Activated naive CD8-positive, alpha-beta T cell treated with anti-CD3 and anti-CD28 coated beads, Interleukin-2, amount 10 ng/mL, durations not matched to agents 7 days and 5 days (primary cell): ENCODE measurements around the gene ABCE1. TPM values are rescaled to one million over a fixed set of nuclear protein-coding genes. Genes with fewer than 3 reads are reported as not detected.

ENCODE experiments used
- ATAC-seq: fragments of 150-1000 bp; cut with Tn5 transposase; one replicate; pipeline ENCODE4 v1.10.0; 2021; ENCODE audit warnings: low read depth, moderate library complexity
- POLR2A ChIA-PET: fragments of 350-600 bp; sonication (Branson Sonifier 250); formaldehyde crosslinking; loops from one replicate; lab custom pipeline; 2021; ENCODE audit warnings: antibody characterized with exemption; lab: Charles Lee
- DNase-seq: peaks from one replicate; pipeline ENCODE4 v3.0.0; 2021
- H3K27ac Mint-ChIP-seq: one replicate; pipeline ENCODE4 v1.8.0; 2022; ENCODE audit warnings: mild to moderate bottlenecking, mixed read lengths
- H3K27me3 Mint-ChIP-seq: one replicate; pipeline ENCODE4 v1.8.0; 2022; ENCODE audit warnings: mild to moderate bottlenecking, moderate library complexity, mixed read lengths
- H3K36me3 Mint-ChIP-seq: one replicate; pipeline ENCODE4 v1.8.0; 2021; ENCODE audit warnings: mild to moderate bottlenecking, mixed read lengths
- H3K4me1 Mint-ChIP-seq: one replicate; pipeline ENCODE4 v1.8.0; 2021; ENCODE audit warnings: mixed read lengths
- H3K4me3 Mint-ChIP-seq: one replicate; pipeline ENCODE4 v1.8.0; 2022; ENCODE audit warnings: mild to moderate bottlenecking, moderate library complexity, mixed read lengths
- H3K9me3 Mint-ChIP-seq: one replicate; pipeline ENCODE4 v1.8.0; 2021; ENCODE audit warnings: mixed read lengths
- total RNA-seq, 2 experiments: library from RNA; stranded (reverse); gene quantifications; one replicate each; pipeline ENCODE4 v1.2.3, GENCODE V29; 2021

The ABCE1 gene
- total RNA-seq, 2 experiments from 2014 or later, result 57.5 to 59.3 TPM

- H3K9me3 Mint-ChIP-seq, result peaks cover 9% of the 10 kb centered on the region
- H3K4me3 Mint-ChIP-seq, result no peak overlapping the region
- H3K4me1 Mint-ChIP-seq, result peaks cover 13% of the 10 kb centered on the region
- H3K27me3 Mint-ChIP-seq, result no peaks in the 10 kb centered on the region
- no peak overlapping the region for H3K27ac Mint-ChIP-seq
- DNase-seq (no peak), ATAC-seq (no peak)
- POLR2A ChIA-PET, result no interaction called here
- peaks cover 50% of the 10 kb centered on the region for H3K36me3 Mint-ChIP-seq
These were observed 16.4 kb upstream of the ABCE1 start for GRCh38 chr4:145081756-145082155.

GRCh38 chr4:145083891-145084605, 14.1 kb upstream of the ABCE1 start:
- Mint-ChIP-seq H3K27ac (no peak overlapping the region), H3K27me3 (no peaks in the 10 kb centered on the region), H3K36me3 (peaks cover 45% of the 10 kb centered on the region), H3K4me1 (peaks cover 14% of the 10 kb centered on the region), H3K9me3 (no peaks in the 10 kb centered on the region), H3K4me3 (no peak overlapping the region)
- DNase-seq, result no peak
- POLR2A ChIA-PET, result interaction anchor here (1.4 kb wide), 1 partner anchor 14 kb away, joined by 4 read pairs; the partner anchor contains the start of genes ABCE1 and ANAPC10
- no peak for ATAC-seq

GRCh38 chr4:145090380-145090779, 7.7 kb upstream of the ABCE1 start:
- Mint-ChIP-seq H3K27ac (no peak overlapping the region), H3K4me1 (peaks cover 19% of the 10 kb centered on the region), H3K27me3 (no peaks in the 10 kb centered on the region), H3K36me3 (peaks cover 69% of the 10 kb centered on the region), H3K9me3 (no peaks in the 10 kb centered on the region), H3K4me3 (no peak overlapping the region)
- DNase-seq, result no peak
- ATAC-seq, result no peak
- POLR2A ChIA-PET, result no interaction called here

- POLR2A ChIA-PET, result no interaction called here
- Mint-ChIP-seq H3K27me3 (no peaks in the 10 kb centered on the region), H3K36me3 (peaks cover 55% of the 10 kb centered on the region), H3K27ac (no peak overlapping the region), H3K4me3 (no peak overlapping the region), H3K4me1 (peaks cover 16% of the 10 kb centered on the region), H3K9me3 (no peaks in the 10 kb centered on the region)
- DNase-seq (no peak), ATAC-seq (no peak)
These were observed 4.5 kb upstream of the ABCE1 start for GRCh38 chr4:145093638-145094037.

- Mint-ChIP-seq H3K27ac (peak overlapping the region; percentile 98), H3K4me3 (peak overlapping the region; percentile 97), H3K9me3 (no peaks in the 10 kb centered on the region), H3K4me1 (peaks cover 11% of the 10 kb centered on the region), H3K27me3 (no peaks in the 10 kb centered on the region), H3K36me3 (peaks cover 28% of the 10 kb centered on the region)
- POLR2A ChIA-PET, result interaction anchor here (0.7 to 3.3 kb wide), 9 partner anchors 12 to 82 kb away, joined by 3 to 42 read pairs (median 4); partner anchors contain the start of gene OTUD4
- no peak for ATAC-seq
- DNase-seq, result no peak
These were observed 735 bp upstream of the ABCE1 start for GRCh38 chr4:145097331-145097820.

- no peaks in the 10 kb centered on the region for H3K27me3 Mint-ChIP-seq
- no peaks in the 10 kb centered on the region for H3K9me3 Mint-ChIP-seq
- ATAC-seq (peak; percentile 38), DNase-seq (no peak)
- H3K4me1 Mint-ChIP-seq, result peaks cover 12% of the 10 kb centered on the region
- POLR2A ChIA-PET, result interaction anchor here (1.0 to 3.3 kb wide), 7 partner anchors 11 to 81 kb away, joined by 4 to 42 read pairs (median 5); partner anchors contain the start of gene OTUD4
- H3K36me3 Mint-ChIP-seq, result peaks cover 17% of the 10 kb centered on the region
- peak overlapping the region; percentile 98 for H3K27ac Mint-ChIP-seq
- peak overlapping the region; percentile 97 for H3K4me3 Mint-ChIP-seq
These were observed 545 bp downstream of the ABCE1 start for GRCh38 chr4:145098675-145099037.

GRCh38 chr4:145099653-145100052, 1.5 kb downstream of the ABCE1 start:
- Mint-ChIP-seq H3K4me3 (peak overlapping the region; percentile 97), H3K36me3 (peaks cover 7% of the 10 kb centered on the region), H3K27me3 (no peaks in the 10 kb centered on the region), H3K4me1 (peaks cover 13% of the 10 kb centered on the region), H3K9me3 (no peaks in the 10 kb centered on the region), H3K27ac (peak overlapping the region; percentile 47)
- POLR2A ChIA-PET, result interaction anchor here (1.0 to 3.3 kb wide), 2 partner anchors 10 to 80 kb away, joined by 4 to 42 read pairs; partner anchors contain the start of gene OTUD4
- no peak for ATAC-seq
- DNase-seq, result no peak

GRCh38 chr4:145101091-145101490, 3.0 kb downstream of the ABCE1 start:
- POLR2A ChIA-PET, result interaction anchor here (0.8 to 1.2 kb wide), 2 partner anchors 25 to 77 kb away, joined by 3 to 5 read pairs; no protein-coding TSS in a partner anchor
- DNase-seq (no peak), ATAC-seq (no peak)
- no peaks in the 10 kb centered on the region for H3K27me3 Mint-ChIP-seq
- no peak overlapping the region for H3K4me3 Mint-ChIP-seq
- H3K27ac Mint-ChIP-seq, result no peak overlapping the region
- H3K9me3 Mint-ChIP-seq, result no peaks in the 10 kb centered on the region
- H3K36me3 Mint-ChIP-seq, result no peaks in the 10 kb centered on the region
- H3K4me1 Mint-ChIP-seq, result peaks cover 9% of the 10 kb centered on the region

GRCh38 chr4:145102619-145103018, 4.5 kb downstream of the ABCE1 start:
- no peak for ATAC-seq
- Mint-ChIP-seq H3K4me1 (peaks cover 7% of the 10 kb centered on the region), H3K9me3 (no peaks in the 10 kb centered on the region)

GRCh38 chr4:145103496-145103895, 5.4 kb downstream of the ABCE1 start:
- ATAC-seq (no peak), DNase-seq (no peak)
- POLR2A ChIA-PET, result no interaction called here
- Mint-ChIP-seq H3K4me3 (no peak overlapping the region), H3K9me3 (no peaks in the 10 kb centered on the region), H3K4me1 (peaks cover 9% of the 10 kb centered on the region), H3K27ac (no peak overlapping the region), H3K27me3 (no peaks in the 10 kb centered on the region), H3K36me3 (peaks cover 5% of the 10 kb centered on the region)

More at GRCh38 chr4:145102619-145103018, 4.5 kb downstream of the ABCE1 start:
- Mint-ChIP-seq H3K27ac (no peak overlapping the region), H3K4me3 (no peak overlapping the region), H3K27me3 (no peaks in the 10 kb centered on the region), H3K36me3 (peaks cover 3% of the 10 kb centered on the region)
- DNase-seq, result no peak
- POLR2A ChIA-PET, result interaction anchor here (0.6 kb wide), 1 partner anchor 165 kb away, joined by 3 read pairs; no protein-coding TSS in a partner anchor

- Mint-ChIP-seq H3K4me3 (no peak overlapping the region), H3K4me1 (peaks cover 9% of the 10 kb centered on the region), H3K36me3 (peaks cover 17% of the 10 kb centered on the region), H3K27ac (no peak overlapping the region), H3K27me3 (no peaks in the 10 kb centered on the region), H3K9me3 (no peaks in the 10 kb centered on the region)
- ATAC-seq, result no peak
- POLR2A ChIA-PET, result no interaction called here
- DNase-seq, result no peak
These were observed 9.0 kb downstream of the ABCE1 start for GRCh38 chr4:145107126-145107525.

- no peak overlapping the region for H3K27ac Mint-ChIP-seq
- H3K9me3 Mint-ChIP-seq, result no peaks in the 10 kb centered on the region
- no peaks in the 10 kb centered on the region for H3K27me3 Mint-ChIP-seq
- peaks cover 25% of the 10 kb centered on the region for H3K36me3 Mint-ChIP-seq
- peaks cover 9% of the 10 kb centered on the region for H3K4me1 Mint-ChIP-seq
- DNase-seq (no peak), ATAC-seq (no peak)
- H3K4me3 Mint-ChIP-seq, result no peak overlapping the region
- POLR2A ChIA-PET, result no interaction called here
These were observed 10.0 kb downstream of the ABCE1 start for GRCh38 chr4:145108128-145108527.

GRCh38 chr4:145125396-145125795, 27.3 kb downstream of the ABCE1 start:
- H3K36me3 Mint-ChIP-seq, result peaks cover 42% of the 10 kb centered on the region
- POLR2A ChIA-PET, result interaction anchor here (0.7 to 1.5 kb wide), 3 partner anchors 16 to 27 kb away, joined by 3 to 5 read pairs (median 5); partner anchors contain the start of genes ABCE1 and ANAPC10
- ATAC-seq (no peak), DNase-seq (no peak)
- no peaks in the 10 kb centered on the region for H3K27me3 Mint-ChIP-seq
- peaks cover 23% of the 10 kb centered on the region for H3K4me1 Mint-ChIP-seq
- H3K4me3 Mint-ChIP-seq, result peak overlapping the region; percentile 37
- peak overlapping the region; percentile 84 for H3K27ac Mint-ChIP-seq
- no peaks in the 10 kb centered on the region for H3K9me3 Mint-ChIP-seq
